ENCODE data around the gene ADAMTS6. TPM values are rescaled to one million over a fixed set of nuclear protein-coding genes. Genes with fewer than 3 reads are reported as not detected.

Gene ADAMTS6
- total RNA-seq = 7.1 and 8.2 TPM in 2 replicates
- long read RNA-seq, partial matches to known transcripts = 3 of 4 reads
- long read RNA-seq, other reads (novel, unspliced or antisense) = 1 of 4 reads

GRCh38 chr5:65481635-65482295 is at the start of gene ADAMTS6:
TSS of gene ADAMTS6 (minus strand) at chr5:65481920. CDS start at chr5:65473673, 8,247 bp downstream.
- peaks cover 21% of the 10 kb centered on the region for H3K4me1 Mint-ChIP-seq
- peak; percentile 67 for DNase-seq (ENCODE audit: low read depth, low spot score)
- no peaks in the 10 kb centered on the region for H3K27me3 Mint-ChIP-seq (ENCODE audit: low read depth)
- peaks cover under 1% of the 10 kb centered on the region for H3K36me3 Mint-ChIP-seq (ENCODE audit: low read depth)
- no peaks in the 10 kb centered on the region for H3K9me3 Mint-ChIP-seq
- peak within 1 kb of the TSS; percentile 96 for H3K27ac Mint-ChIP-seq (ENCODE audit: unreplicated experiment)
- H3K4me3 Mint-ChIP-seq = no peak within 1 kb of the TSS
- TF ChIP-seq CTCF (conservative IDR thresholded peaks at IDR 0.05) = no peak

GRCh38 chr5:65530904-65531303 is 49.2 kb upstream of the ADAMTS6 start:
- H3K27me3 Mint-ChIP-seq (ENCODE audit: low read depth) = no peaks in the 10 kb centered on the region
- peaks cover 8% of the 10 kb centered on the region for H3K36me3 Mint-ChIP-seq (ENCODE audit: low read depth)
- H3K4me3 Mint-ChIP-seq = no peak overlapping the region
- peaks cover 7% of the 10 kb centered on the region for H3K4me1 Mint-ChIP-seq
- no peaks in the 10 kb centered on the region for H3K9me3 Mint-ChIP-seq
- TF ChIP-seq CTCF (conservative IDR thresholded peaks at IDR 0.05) = no peak
- DNase-seq (ENCODE audit: low read depth, low spot score) = no peak
- H3K27ac Mint-ChIP-seq (ENCODE audit: unreplicated experiment) = no peak overlapping the region

- H3K27ac Mint-ChIP-seq (ENCODE audit: unreplicated experiment) = no peak overlapping the region
- peaks cover 12% of the 10 kb centered on the region for H3K36me3 Mint-ChIP-seq (ENCODE audit: low read depth)
- no peak for DNase-seq (ENCODE audit: low read depth, low spot score)
- peaks cover 11% of the 10 kb centered on the region for H3K4me1 Mint-ChIP-seq
- no peak overlapping the region for H3K4me3 Mint-ChIP-seq
- H3K9me3 Mint-ChIP-seq = no peaks in the 10 kb centered on the region
- no peaks in the 10 kb centered on the region for H3K27me3 Mint-ChIP-seq (ENCODE audit: low read depth)
- no peak for TF ChIP-seq CTCF (conservative IDR thresholded peaks at IDR 0.05)
Measured at GRCh38 chr5:65525726-65526125, 44.0 kb upstream of the ADAMTS6 start.

- no peaks in the 10 kb centered on the region for H3K4me1 Mint-ChIP-seq
- H3K36me3 Mint-ChIP-seq (ENCODE audit: low read depth) = peaks cover 13% of the 10 kb centered on the region
- DNase-seq (ENCODE audit: low read depth, low spot score) = no peak
- H3K27me3 Mint-ChIP-seq (ENCODE audit: low read depth) = no peaks in the 10 kb centered on the region
- no peak for TF ChIP-seq CTCF (conservative IDR thresholded peaks at IDR 0.05)
- no peak overlapping the region for H3K27ac Mint-ChIP-seq (ENCODE audit: unreplicated experiment)
- H3K4me3 Mint-ChIP-seq = no peak overlapping the region
- no peaks in the 10 kb centered on the region for H3K9me3 Mint-ChIP-seq
Measured at GRCh38 chr5:65512170-65512937, 30.6 kb upstream of the ADAMTS6 start.

GRCh38 chr5:65508978-65509377 is 27.3 kb upstream of the ADAMTS6 start:
- Mint-ChIP-seq H3K9me3 (no peaks in the 10 kb centered on the region), H3K36me3 (ENCODE audit: low read depth) (peaks cover 3% of the 10 kb centered on the region), H3K4me3 (no peak overlapping the region), H3K27me3 (ENCODE audit: low read depth) (no peaks in the 10 kb centered on the region), H3K27ac (ENCODE audit: unreplicated experiment) (no peak overlapping the region), H3K4me1 (no peaks in the 10 kb centered on the region)
- no peak for TF ChIP-seq CTCF (conservative IDR thresholded peaks at IDR 0.05)
- DNase-seq (ENCODE audit: low read depth, low spot score) = no peak

All from neural crest cell (in vitro differentiated cells).